GM08714 (cell line): ENCODE data around the gene LRBA.

Source experiments
- H3K4me3 ChIP-seq: fragments of 200-500 bp; sonication (Bioruptor generic); 2 replicates; pipeline ENCODE4 v1.5.1; 2014; ENCODE audit warnings: mild to moderate bottlenecking, low read length, inconsistent platforms
- ZNF274 ChIP-seq: IDR thresholded peaks from 2 replicates; pipeline ENCODE4 v1.6.1; 2012; ENCODE audit warnings: mild to moderate bottlenecking, low read depth, low read length

Gene LRBA

GRCh38 chr4:150283689-150284088, 731.4 kb downstream of the LRBA start:
- no peak overlapping the region for H3K4me3 ChIP-seq

GRCh38 chr4:150280975-150281374, 734.1 kb downstream of the LRBA start:
- TF ChIP-seq ZNF274 = no peak
- H3K4me3 ChIP-seq = no peak overlapping the region

More at GRCh38 chr4:150283689-150284088, 731.4 kb downstream of the LRBA start:
- no peak for TF ChIP-seq ZNF274

GRCh38 chr4:150280081-150280895, 734.8 kb downstream of the LRBA start:
- no peak for TF ChIP-seq ZNF274
- H3K4me3 ChIP-seq = no peak overlapping the region

GRCh38 chr4:150278206-150278605, 736.9 kb downstream of the LRBA start:
- H3K4me3 ChIP-seq = no peak overlapping the region
- no peak for TF ChIP-seq ZNF274

- TF ChIP-seq ZNF274 = no peak
- no peak overlapping the region for H3K4me3 ChIP-seq
These were observed 746.6 kb downstream of the LRBA start for GRCh38 chr4:150268444-150268843.

- TF ChIP-seq ZNF274 = no peak
- no peak overlapping the region for H3K4me3 ChIP-seq
These were observed 749.3 kb downstream of the LRBA start for GRCh38 chr4:150265806-150266205.

GRCh38 chr4:150264595-150265161, 750.4 kb downstream of the LRBA start:
- H3K4me3 ChIP-seq = no peak overlapping the region
- no peak for TF ChIP-seq ZNF274

- H3K4me3 ChIP-seq = no peak overlapping the region
- TF ChIP-seq ZNF274 = no peak
These were observed 752.5 kb downstream of the LRBA start for GRCh38 chr4:150262611-150263010.

GRCh38 chr4:150261571-150261970, 753.5 kb downstream of the LRBA start:
- no peak for TF ChIP-seq ZNF274
- no peak overlapping the region for H3K4me3 ChIP-seq

GRCh38 chr4:150259861-150260567, 755.1 kb downstream of the LRBA start:
- H3K4me3 ChIP-seq = no peak overlapping the region
- no peak for TF ChIP-seq ZNF274

- no peak overlapping the region for H3K4me3 ChIP-seq
- TF ChIP-seq ZNF274 = no peak
These were observed 756.5 kb downstream of the LRBA start for GRCh38 chr4:150258569-150258968.

GRCh38 chr4:150256841-150257730, 758.0 kb downstream of the LRBA start:
- no peak for TF ChIP-seq ZNF274
- no peak overlapping the region for H3K4me3 ChIP-seq

- no peak overlapping the region for H3K4me3 ChIP-seq
- TF ChIP-seq ZNF274 = no peak
These were observed 758.9 kb downstream of the LRBA start for GRCh38 chr4:150256225-150256620.
